ENCODE results near the gene NACC2.

NACC2 gene

DNA sequence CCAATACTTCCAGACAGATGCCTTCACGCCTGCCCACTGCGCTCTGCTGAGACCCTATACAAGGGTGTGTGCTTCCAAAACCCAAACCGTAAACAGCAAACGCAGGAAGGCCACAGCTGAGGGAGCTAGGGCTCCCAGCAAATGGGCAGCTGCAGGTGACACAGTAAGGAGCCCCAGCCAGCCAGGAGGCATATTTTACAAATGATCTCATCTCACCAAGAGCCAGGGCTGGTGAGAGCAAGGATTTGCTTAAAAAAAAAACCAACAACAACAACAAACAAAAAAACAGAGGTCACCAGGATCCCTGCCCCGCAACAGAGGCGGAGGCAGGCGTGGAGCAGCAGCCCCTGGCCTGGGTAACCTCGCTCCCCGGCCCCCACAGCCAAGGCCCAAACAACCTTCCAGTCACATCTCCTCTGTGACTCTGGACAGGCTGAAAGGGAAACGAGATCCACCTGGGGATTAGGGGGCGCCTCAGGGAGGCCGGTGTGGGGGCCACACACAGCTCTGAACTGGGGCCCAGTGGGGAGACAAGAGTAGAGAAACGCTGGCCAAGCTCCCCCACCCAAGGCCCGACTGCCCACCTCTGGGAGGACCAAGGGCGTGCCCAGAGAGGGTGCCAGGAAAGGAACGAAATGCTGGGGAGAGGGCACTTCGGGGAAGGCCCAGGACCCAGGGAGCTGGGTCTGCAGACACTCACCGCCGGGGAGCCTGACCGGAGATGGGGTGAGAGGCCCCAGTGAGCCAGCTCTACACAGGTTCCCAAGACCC is 3.3 kb downstream of the NACC2 start:
- DNase-seq: no peak

- no peak for DNase-seq
Measured at GRCh38 chr9:136090768-136091581, 4.1 kb downstream of the NACC2 start.

DNA sequence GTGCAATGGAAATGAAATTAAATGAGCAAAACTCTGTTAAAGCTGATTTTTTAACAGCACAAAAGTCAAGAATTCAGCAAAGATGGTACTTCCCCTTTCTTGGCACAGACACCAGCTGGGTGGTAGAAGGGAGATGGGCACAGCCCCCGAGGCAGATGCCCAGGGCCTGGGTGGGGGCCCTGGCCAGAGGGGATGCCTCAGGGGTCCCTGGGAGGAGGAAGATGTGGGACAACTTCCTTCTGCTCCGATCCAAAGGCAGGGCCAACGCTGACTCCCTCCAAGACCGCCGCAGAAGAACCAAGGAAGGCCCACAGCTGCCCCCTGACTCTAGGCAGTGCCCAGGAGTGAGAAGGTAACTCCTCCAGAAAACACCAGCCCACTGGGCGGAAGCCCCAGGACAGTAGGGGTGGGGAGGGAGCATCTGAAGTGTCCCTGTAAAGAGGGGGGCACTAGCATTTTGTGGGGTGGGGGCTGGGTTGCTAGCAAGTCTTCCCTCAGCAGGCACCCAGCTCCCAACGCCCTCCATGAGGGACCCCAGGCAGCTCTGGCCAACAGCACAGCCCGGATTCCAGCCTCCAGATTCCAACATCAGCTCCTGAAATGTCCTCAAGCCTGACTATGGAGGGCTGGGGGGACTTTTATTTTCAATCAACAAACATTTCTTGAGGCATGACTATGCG is 4.9 kb downstream of the NACC2 start:
- DNase-seq: no peak

GRCh38 chr9:136089697-136090045 is 5.4 kb downstream of the NACC2 start:
- no peak for DNase-seq

GRCh38 chr9:136088939-136089696 is 6.0 kb downstream of the NACC2 start:
- no peak for DNase-seq

GRCh38 chr9:136088481-136088938 is 6.6 kb downstream of the NACC2 start:
- no peak for DNase-seq

GRCh38 chr9:136087741-136088480 is 7.2 kb downstream of the NACC2 start:
- no peak for DNase-seq

- DNase-seq: no peak
Measured at GRCh38 chr9:136086951-136087740, 7.9 kb downstream of the NACC2 start.

DNA sequence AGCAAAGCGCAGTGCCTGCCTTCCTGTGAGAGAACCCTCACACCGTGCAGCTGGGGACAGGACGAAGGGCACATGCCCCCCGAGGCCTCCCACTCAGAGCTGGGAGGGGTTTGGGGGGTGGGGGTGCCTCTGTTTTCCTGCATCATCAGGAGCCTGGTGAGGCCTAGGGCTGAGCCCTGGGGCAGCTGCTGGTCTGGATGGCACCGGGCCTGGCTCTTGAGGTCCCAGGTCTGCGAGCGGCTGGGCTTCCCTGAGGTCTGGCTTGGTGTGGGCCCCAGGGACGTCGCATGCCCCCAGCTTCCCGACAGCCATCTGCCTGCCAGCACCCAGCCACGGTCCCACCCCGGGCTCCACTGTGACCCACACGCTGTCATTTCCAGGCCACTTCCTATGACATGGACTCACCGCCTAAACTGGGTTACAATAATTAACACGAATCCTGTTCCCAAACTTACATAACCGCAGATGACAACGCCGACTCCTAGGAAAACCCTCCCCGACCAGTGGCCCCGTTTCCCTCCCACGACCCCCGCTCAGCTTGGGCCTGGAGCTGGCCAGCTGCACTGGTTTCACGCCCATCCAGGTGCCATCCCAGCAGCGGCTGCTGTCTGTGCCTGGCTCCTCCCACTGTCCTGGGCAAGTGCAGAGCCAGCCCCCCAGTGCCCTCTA is 8.7 kb downstream of the NACC2 start:
- no peak for DNase-seq

GRCh38 chr9:136085815-136086212 is 9.3 kb downstream of the NACC2 start:
- no peak for DNase-seq

DNA sequence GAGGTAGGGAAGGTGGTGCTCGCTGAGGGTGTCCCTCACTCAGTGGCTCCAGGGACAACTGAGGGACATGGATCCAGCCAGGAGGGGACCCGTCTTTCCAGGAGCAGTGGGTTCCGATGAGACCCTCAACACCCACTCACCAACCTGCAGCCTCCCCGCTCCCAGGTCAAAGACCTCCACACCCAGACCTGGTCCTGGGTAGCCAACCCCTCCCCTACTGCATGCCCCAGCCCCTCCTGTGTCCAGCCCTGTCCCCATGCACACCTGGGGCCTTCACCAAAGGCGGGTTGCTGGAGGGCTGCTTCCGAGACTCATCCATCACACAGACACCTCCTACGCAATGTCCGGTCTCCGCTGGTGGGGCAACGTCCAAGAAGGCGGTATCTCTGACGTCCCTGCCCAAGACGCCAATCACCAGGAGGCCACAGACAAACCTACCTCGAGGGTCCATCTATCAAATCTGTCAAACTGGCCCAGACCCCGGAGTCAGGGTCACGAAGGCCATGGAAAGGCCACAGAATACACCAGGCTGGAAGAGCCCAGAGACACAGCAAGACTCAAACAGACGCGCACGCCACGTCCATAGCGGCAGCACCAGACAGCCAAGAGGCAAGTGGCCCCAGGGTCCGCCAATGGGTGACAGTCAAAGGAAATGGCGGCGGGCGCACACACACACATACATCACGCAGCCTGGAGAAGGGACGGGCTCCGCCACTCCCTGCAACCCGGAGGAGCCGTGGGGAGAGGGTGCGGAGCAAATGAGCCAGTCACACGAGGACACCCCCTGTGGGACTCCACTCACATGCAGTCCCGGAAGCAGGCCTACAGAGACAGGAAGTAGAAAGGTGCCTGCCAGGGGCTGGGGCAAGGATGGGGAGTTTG is 10.8 kb downstream of the NACC2 start:
- no peak for DNase-seq

GRCh38 chr9:136083558-136084062 is 11.5 kb downstream of the NACC2 start:
- no peak for DNase-seq

DNA sequence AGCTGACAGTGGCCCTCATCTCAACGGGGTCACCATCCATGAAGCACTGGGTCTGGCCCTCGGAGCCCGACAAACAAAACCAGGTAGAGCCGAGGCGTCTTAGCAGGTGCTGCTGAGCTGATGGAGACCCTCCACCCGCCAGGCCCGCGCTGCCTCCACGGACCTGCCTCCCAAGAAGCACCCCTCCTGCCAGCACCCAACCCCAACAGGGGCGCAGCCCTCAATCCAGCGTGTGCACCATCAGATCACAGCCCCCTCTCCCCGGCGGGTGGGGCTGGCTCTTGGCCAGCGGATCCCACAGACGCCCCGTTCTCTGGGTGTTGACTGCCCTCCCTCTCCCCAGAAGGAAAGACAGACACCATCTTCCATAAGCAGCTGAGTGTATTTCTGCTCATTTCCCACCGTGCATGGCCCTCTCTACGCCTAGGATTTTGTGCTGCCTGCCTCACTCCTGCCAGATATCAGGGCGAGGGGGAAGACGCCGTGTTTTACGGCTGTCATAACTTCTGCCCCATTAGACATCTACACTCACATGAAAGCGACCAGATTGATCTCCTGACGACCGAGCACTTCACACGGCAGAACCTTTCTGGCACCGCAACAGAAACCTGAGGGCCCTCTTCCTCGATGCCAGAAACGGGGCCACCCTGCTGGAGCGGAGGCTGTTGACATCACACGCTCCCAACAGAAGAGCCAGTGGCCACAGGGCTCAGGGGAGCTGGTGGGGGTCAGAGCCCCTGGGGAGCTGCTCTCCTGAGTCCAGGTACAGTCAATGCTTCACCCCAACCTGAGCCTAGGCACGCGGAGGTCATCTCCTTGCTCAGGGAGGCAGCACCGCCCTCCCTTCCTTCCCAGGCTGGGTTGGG is 12.4 kb downstream of the NACC2 start:
- no peak for DNase-seq

GRCh38 chr9:136081826-136082495 is 13.1 kb downstream of the NACC2 start:
- no peak for DNase-seq

GRCh38 chr9:136081113-136081825 is 13.8 kb downstream of the NACC2 start:
- no peak for DNase-seq

DNA sequence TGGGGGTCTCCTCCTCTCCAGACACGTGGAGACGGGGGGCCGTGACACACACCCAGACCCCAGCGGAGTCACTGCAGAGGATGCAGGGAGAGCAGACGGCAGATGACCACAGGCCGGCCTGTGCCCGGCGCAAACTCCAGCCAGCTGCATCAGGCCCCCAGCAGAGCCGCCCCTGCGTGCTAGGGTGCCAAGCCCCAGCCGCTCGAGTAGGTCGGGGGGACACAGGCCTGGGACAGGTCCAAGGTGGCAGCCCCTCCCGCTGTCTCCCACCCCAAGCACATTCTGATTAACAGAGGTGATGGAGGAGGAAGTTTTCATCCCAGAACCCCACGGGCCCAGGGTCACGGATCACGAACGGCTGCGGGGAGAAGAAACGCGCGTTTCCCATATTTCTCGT is 14.4 kb downstream of the NACC2 start:
- no peak for DNase-seq

DNA sequence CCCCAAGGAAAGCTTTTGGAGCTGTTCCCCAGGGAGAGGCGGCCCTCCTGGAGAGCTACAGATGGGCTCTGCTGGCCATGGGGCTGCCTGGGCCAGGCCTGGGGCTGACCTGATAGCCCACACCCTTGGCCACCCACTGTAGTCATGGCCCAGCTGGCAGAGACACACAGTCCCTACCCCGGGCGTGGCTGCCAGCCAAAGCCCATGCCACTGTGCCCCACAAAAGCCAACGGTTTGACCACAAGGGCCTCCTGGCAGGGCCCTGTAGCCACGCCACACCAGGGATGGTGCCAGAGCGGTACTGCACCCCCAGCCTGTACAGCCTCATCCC is 15.2 kb downstream of the NACC2 start:
- no peak for DNase-seq
